ENCODE data around the gene PDE8A. TPM values are rescaled to one million over a fixed set of nuclear protein-coding genes. Genes with fewer than 3 reads are reported as not detected.

PDE8A gene
- total RNA-seq, 1 donor from 2014 or later: 83.8 TPM

GRCh38 chr15:85073556-85074194, 92.0 kb downstream of the PDE8A start:
- DNase-seq (ENCODE audit: low spot score): no peak

DNA sequence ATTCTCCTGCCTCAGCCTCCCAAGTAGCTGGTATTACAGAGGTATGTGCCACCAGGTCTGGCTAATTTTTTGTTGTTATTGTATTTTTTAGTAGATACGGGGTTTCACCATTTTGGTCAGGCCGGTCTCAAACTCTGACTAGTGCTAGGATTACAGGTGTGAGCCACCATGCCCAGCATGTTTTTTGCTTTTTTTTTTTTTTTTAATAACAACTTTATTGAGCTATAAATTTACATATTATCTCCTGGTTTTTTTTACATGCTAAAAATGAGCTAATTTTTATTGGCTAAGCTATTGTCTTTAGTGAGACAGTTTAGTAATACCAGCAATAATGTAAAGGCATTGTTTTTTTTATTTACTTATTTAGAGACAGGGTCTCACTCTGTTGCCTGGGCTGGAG, 105.2 kb downstream of the PDE8A start:
- no peak for DNase-seq (ENCODE audit: low spot score)

DNA sequence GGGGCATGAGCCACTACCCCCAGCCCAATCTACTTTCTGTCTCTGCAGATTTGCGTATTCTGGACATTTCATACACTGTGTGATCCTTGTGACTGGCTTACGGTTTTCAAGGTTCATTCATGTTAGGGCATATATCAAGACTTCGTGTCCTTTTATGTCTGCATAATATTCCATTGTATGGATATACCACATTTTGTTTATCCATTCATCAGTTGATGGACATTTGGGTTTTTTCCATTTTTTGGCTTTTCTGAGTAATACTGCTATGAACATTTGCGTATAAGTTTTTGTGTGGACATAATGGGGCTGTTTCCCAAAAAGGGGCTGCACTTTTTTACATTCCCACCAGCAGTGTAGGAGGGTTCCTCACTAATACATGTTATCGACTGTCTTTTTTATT, 106.6 kb downstream of the PDE8A start:
- DNase-seq (ENCODE audit: low spot score): no peak

DNA sequence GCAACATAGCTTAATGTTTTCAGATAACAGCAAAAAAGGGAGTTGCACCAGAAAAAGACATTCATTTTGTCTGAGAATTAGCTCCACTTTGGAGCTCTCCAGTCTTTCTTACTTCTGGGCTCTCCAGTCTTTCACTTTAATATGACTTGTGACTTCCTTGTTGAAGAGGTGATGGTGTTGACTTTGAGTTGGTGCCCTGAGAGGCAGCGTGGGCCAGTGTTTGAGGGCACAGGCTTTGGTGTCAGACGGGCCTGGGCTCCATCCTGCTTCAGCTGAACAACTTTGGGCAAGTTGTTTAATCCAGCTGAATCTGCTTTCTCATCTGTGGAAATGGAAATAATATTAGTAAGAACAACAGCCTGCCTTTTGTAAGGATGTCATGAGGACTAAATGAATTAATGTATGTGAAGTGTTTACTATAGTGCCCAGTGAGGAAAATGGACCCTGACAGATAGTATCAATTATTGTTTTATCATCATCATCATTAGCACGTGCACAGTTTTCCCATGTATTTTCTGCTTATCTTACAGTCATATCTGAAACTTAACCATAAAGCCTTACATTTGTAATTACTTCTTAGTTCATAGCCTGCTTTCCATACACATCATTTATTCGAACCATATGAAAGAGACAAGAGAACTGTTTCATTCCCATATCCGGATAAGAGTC, 108.4 kb downstream of the PDE8A start:
- no peak for DNase-seq (ENCODE audit: low spot score)

GRCh38 chr15:85091990-85092389, 110.3 kb downstream of the PDE8A start:
- DNase-seq (ENCODE audit: low spot score): no peak

DNA sequence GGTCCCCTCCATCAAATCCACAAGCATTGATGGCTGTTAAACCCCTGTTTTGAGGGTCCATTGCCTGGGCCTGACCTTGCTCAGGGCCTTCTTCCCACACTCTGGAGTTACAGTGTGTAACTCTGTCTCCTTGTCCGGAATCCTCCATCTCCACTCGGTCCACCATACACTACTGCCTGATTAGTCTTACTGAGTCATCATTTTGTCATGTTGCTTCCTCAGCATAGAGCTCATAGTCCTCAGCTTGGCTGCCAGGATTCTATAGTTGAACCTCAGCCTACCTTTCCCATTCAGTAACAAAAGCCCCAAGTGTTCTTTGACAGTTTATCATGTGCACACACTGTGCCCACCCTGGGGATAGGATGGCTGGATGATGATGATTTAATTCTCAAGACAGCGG, 113.0 kb downstream of the PDE8A start:
- no peak for DNase-seq (ENCODE audit: low spot score)

GRCh38 chr15:85095566-85095965, 113.9 kb downstream of the PDE8A start:
- DNase-seq (ENCODE audit: low spot score): no peak

GRCh38 chr15:85097250-85097649, 115.6 kb downstream of the PDE8A start:
- DNase-seq (ENCODE audit: low spot score): no peak

DNA sequence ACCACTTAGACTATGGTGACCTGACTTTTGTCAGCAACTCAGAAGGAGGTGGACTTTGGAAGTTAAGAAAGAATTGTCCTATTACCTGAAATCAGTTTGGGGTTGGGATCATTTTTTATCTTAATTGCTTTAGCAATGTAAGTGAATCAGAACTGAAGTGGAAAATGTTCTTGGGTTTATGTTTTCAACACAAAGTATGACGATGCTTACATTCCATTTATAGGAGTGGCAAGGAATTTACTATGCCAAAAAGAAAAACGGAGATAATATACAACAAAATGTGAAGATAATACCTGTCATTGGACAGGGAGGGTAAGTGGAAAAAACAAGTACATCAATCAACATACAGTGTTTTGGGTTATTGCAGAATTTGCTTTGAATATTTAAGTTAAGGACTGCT, 116.1 kb downstream of the PDE8A start:
- peak; percentile 5 for DNase-seq (ENCODE audit: low spot score)

DNA sequence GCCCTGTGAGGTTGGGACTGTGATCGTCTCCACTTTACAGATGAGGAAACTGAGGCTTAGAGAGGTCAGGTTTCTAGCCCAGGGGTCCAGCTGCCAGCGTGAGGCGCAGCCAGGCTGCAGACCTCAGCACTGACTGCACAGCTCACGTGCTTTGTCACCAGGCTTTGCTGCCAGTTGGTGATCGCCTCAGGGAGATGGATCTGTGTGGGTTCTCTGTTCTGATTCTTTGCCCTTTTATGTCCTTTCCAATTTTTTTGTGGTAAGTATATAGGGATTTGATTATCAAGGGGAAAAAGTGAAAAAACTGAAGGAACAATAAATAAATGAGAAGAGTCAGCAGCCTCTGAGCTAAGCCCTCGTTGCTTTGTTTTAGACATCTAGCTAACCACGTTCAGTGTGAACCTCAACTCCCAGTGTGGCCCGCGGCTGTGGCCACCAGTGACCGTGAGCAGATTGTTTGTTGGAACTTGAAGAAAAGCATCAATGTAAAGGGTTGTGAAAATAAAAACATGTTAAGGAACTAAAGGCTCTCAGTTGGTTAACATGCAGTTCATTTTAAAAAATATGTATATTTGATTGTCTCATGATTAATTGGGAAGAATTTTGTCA, 117.6 kb downstream of the PDE8A start:
- no peak for DNase-seq (ENCODE audit: low spot score)

- DNase-seq (ENCODE audit: low spot score): no peak
Observed at GRCh38 chr15:85100186-85100937, 118.7 kb downstream of the PDE8A start.

DNA sequence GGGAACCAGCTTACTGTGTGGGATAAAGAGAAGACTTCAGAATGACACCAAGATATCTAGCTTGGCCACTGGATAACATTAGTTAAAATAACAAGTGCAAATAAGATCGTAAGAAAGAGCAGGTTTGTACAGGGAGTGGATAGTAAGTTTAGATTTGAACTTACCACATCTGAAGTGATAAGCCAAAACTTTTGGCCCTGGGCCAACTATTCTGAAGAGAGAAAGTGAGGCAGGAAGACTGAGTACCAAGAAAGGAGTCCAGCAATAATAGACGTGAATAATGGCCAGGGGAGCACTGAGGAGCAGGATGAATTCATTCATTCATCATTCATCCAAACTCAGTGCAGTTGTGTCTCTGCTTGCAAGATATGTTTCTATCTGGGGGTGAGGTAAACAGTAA, 122.9 kb downstream of the PDE8A start:
- no peak for DNase-seq (ENCODE audit: low spot score)

- no peak for DNase-seq (ENCODE audit: low spot score)
Observed at GRCh38 chr15:85108136-85108535, 126.5 kb downstream of the PDE8A start.

GRCh38 chr15:85109333-85109732, 127.7 kb downstream of the PDE8A start:
- DNase-seq (ENCODE audit: low spot score): no peak

DNA sequence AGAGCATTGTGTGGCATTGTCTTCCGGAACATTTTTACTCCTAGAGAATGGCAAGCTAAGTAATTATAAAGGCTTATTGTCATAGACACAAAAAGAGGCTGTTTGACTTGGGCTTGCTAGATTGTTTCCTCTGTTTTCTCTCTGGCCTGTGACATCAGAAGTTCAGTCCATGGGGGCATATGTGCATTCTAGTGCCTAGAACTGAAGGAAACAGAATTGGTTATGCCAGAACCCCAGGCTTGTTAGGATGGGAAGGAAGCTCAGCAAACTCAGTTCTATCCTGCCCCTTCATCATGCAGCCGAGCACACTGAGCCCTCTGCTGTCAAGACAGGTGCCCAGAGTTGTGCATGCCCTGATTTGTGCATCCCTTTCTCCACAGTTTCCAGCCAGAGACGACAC, 131.3 kb downstream of the PDE8A start:
- DNase-seq (ENCODE audit: low spot score): no peak

DNA sequence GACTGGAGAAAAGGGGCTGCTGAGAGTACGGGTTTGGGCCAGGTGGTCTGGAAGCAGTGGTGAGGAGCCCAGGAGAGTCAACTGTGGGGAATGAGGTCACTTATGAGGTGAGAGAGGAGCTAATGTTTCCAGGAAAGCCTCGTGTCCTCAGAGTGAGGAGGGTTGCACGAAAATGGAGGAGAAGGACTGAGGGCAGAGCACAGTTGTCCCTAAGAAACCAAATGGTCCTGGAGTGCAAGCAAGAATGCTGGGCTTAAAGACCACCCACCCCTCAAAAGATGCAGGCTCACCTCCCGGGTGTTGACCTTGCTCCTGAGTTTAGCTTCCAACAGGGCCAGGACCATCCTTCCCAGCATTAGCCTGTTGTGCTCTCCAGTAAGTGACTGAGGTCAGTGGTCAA, 133.2 kb downstream of the PDE8A start:
- no peak for DNase-seq (ENCODE audit: low spot score)

DNA sequence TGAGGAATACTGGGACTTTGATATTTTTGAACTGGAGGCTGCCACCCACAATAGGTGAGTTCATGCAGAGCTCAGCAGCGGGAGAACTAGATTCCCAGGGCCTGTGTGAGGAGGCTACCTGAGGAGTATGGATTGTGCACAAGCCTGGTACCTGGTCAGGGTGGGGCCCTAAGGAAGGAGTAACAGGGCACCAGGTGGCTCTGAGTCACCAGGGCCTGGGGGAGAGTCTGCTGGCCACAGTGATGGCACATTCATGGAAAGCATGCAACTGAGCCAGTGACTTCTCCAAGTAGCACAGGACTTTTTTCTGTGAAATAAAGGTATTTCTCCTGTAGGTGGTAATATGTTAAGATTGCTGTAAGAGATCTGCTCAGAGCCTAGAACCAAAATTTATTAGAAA, 134.4 kb downstream of the PDE8A start:
- no peak for DNase-seq (ENCODE audit: low spot score)

DNA sequence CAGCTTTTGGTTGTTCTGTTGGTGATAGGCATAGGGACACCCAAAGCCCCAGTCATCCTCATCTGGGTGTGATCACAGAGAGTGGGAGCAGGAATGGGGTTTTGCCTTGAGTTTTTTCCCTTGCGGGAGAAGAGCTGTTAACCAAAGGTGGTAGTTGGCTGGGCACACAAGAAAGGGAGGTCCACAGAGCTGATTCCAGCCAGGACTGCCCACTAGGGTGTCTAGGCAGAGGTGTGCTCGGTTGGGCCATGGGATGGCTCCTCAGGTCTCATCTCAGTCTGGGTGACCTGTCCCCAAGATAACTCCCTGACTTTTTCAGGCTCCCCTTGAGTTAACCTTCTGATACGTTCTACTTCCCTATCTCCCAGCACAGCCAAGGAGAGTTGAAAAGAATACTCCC, 134.8 kb downstream of the PDE8A start:
- DNase-seq (ENCODE audit: low spot score): no peak

DNA sequence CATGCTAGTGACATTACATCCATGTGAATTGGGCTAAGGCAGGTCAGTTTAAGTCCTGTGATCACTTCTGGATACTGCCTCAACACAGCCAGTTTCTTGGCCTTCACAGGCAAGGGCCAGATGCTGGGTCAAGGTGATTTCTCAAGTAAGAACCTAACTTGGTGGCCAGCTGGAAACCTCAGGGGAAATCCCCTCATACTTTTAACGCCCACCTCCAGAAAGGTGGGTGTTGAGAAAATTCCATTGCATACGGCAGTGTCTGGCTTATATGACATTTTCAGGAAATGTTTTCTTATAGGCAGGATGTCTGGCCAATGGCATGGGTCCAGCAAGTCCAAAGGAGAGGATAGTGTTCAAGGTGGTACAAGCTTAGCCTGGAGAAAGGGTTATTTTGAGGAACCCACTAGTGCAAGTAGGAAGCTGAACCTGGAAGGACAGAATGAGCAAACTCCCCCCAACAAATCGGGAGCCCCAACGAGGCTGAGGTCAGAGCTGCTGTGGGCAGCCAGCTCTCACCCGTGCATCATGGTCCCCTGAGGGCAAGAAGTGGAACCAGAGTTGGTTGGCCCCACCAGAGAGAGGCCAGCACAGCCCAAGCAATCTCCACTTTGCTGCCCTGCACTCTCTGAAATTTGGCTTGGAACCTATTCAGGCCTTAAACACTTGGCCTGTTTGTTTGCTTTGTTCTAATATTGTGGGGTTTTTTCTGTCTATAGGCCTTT, 135.4 kb downstream of the PDE8A start:
- no peak for DNase-seq (ENCODE audit: low spot score)

- DNase-seq (ENCODE audit: low spot score): no peak
Observed at GRCh38 chr15:85118173-85118572, 136.5 kb downstream of the PDE8A start.

- no peak for DNase-seq (ENCODE audit: low spot score)
Observed at GRCh38 chr15:85118581-85118980, 136.9 kb downstream of the PDE8A start.

Measured in umbilical cord (tissue), 2 donors.